Tibial artery (tissue), 4 donors: ENCODE results near the gene CARM1.
A peak's percentile ranks its signal among the peaks of the same experiment; 100 is the strongest.

ENCODE experiments used
- DNase-seq, 2 donors: peaks; one replicate each; pipeline ENCODE4 v3.0.0-alpha.2; 2019
- H3K27ac ChIP-seq, 2 donors: fragments of 200-600 bp; sonication (generic) in 1 of 2; 1 replicate in 1 of 2; 2 replicates in 1 of 2; pipeline ENCODE4 v1.5.1; 2018 to 2019; ENCODE audit warnings: mild to moderate bottlenecking in 1 of 2
- H3K27me3 ChIP-seq, 2 donors: fragments of 200-600 bp; sonication (generic) in 1 of 2; one replicate each; pipeline versions ENCODE4 v1.5.1 to v1.6.0; 2016 to 2019
- H3K36me3 ChIP-seq, 3 donors: fragments of 200-600 bp; sonication (generic) in 2 of 3; one replicate each; pipeline ENCODE4 v1.5.1; 2016 to 2019; ENCODE audit warnings: mild to moderate bottlenecking in 2 of 3
- H3K4me1 ChIP-seq, 4 donors: fragments of 200-600 bp; sonication (generic) in 2 of 4; 1 replicate in 3 of 4; 2 replicates in 1 of 4; pipeline ENCODE4 v1.5.1; 2016 to 2019
- H3K4me3 ChIP-seq, 2 donors: fragments of 200-600 bp; sonication (generic) in 1 of 2; 1 replicate in 1 of 2; 2 replicates in 1 of 2; pipeline ENCODE4 v1.5.1; 2018 to 2019; ENCODE audit warnings: mild to moderate bottlenecking in 2 of 2
- H3K9me3 ChIP-seq, 3 donors: fragments of 200-600 bp; sonication (generic) in 1 of 3; one replicate each; pipeline ENCODE4 v1.5.1; 2016 to 2019
- intact Hi-C: fragments of 100-400 bp; cut with DNase I; formaldehyde crosslinking; loops from one replicate; pipeline ENCODE4 v1.15.0; 2023; ENCODE audit warnings: low total_unique reads
- TF ChIP-seq, protein P1 (sequence below), 2 experiments: fragments of 200-600 bp in 1 of 2; fragments of 450-650 bp in 1 of 2; IDR thresholded peaks; one replicate each; pipeline ENCODE4 v1.5.1; 2017 to 2019; ENCODE audit warnings: antibody characterized with exemption in 2 of 2, mild to moderate bottlenecking in 1 of 2, moderate library complexity in 1 of 2

The CARM1 gene

GRCh38 chr19:10858204-10858828 is 13.0 kb upstream of the CARM1 start:
- TF ChIP-seq, protein P1, sequence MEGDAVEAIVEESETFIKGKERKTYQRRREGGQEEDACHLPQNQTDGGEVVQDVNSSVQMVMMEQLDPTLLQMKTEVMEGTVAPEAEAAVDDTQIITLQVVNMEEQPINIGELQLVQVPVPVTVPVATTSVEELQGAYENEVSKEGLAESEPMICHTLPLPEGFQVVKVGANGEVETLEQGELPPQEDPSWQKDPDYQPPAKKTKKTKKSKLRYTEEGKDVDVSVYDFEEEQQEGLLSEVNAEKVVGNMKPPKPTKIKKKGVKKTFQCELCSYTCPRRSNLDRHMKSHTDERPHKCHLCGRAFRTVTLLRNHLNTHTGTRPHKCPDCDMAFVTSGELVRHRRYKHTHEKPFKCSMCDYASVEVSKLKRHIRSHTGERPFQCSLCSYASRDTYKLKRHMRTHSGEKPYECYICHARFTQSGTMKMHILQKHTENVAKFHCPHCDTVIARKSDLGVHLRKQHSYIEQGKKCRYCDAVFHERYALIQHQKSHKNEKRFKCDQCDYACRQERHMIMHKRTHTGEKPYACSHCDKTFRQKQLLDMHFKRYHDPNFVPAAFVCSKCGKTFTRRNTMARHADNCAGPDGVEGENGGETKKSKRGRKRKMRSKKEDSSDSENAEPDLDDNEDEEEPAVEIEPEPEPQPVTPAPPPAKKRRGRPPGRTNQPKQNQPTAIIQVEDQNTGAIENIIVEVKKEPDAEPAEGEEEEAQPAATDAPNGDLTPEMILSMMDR (IDR thresholded peaks at IDR 0.05), result peak; percentile 29 to 30
- Histone ChIP-seq H3K27me3 (no peaks in the 10 kb centered on the region), H3K27ac (no peak overlapping the region), H3K4me1 (peaks cover 0 to 9% (median under 1%) of the 10 kb centered on the region in 4 donors), H3K36me3 (no peaks in the 10 kb centered on the region), H3K4me3 (no peak overlapping the region), H3K9me3 (no peaks in the 10 kb centered on the region)
- DNase-seq, result no peak
- intact Hi-C loops, result no loop called here

DNA sequence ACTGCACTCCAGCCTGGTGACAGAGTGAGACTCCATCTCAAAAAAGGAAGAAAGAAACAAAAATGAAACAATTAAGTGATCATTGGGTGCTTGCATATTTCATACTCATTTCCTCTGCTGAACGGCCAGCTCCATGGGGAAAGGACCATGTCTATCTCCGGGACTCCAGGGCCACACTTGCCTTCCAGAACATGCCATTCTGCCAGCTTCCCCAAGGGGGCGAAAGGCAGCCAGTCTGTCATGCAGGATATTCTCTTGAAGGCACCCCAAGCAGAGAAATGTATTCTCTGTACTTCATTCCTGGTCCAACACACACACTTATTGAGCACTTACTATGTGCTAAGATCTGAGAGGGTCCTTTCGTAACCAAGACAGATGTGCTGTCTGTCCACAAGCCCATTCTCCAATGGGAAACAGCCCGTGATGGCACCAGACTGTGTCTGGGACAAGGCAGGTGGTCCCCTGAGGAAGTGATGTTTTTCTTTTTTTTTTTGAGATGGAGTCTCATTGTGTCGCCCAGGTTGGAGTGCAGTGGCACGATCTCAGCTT is 10.2 kb upstream of the CARM1 start:
- Histone ChIP-seq H3K27me3 (no peaks in the 10 kb centered on the region), H3K9me3 (no peaks in the 10 kb centered on the region), H3K27ac (no peak overlapping the region), H3K4me3 (no peak overlapping the region), H3K4me1 (peaks cover 0 to 23% (median 10%) of the 10 kb centered on the region in 4 donors), H3K36me3 (no peaks in the 10 kb centered on the region)
- intact Hi-C loops, result loop anchor here (2.0 kb wide), 1 partner anchor 24 kb away; the partner anchor contains the start of gene TMED1
- no peak for DNase-seq
- TF ChIP-seq, protein P1 (IDR thresholded peaks at IDR 0.05), result peak in 1 of 2 experiments; percentile 25

DNA sequence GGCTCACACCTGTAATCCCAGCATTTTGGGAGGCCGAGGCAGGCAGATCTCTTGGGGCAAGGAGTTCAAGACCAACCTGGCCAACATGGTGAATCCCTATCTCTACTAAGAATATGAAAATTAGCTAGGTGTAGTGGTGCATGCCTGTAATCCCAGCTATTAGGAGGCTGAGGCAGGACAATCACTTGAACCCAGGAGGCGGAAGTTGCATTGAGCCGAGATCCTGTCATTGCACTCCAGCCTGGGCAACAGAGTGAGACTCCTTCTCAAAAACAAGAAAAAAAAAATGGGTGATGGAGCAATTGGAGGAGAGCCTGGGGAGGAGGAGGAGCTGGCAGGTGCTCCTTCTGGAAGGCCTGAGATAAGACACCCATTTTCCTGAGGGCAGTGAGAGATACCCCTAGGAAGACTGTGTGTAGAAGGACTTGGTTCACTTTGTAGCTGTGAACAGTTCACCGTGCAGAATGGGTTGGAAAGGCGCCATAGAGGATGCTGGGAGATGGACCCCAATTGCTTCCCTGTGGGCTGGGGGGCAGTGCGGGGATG is 8.7 kb upstream of the CARM1 start:
- no peaks in the 10 kb centered on the region for H3K36me3 ChIP-seq
- H3K9me3 ChIP-seq, result no peaks in the 10 kb centered on the region
- no peak for DNase-seq
- H3K27me3 ChIP-seq, result no peaks in the 10 kb centered on the region
- peaks cover 0 to 23% (median 10%) of the 10 kb centered on the region in 4 donors for H3K4me1 ChIP-seq
- intact Hi-C loops, result no loop called here
- H3K27ac ChIP-seq, result peak overlapping the region; percentile 59 to 71
- peak overlapping the region; percentile 5 to 17 for H3K4me3 ChIP-seq
- TF ChIP-seq, protein P1 (IDR thresholded peaks at IDR 0.05), result no peak

DNA sequence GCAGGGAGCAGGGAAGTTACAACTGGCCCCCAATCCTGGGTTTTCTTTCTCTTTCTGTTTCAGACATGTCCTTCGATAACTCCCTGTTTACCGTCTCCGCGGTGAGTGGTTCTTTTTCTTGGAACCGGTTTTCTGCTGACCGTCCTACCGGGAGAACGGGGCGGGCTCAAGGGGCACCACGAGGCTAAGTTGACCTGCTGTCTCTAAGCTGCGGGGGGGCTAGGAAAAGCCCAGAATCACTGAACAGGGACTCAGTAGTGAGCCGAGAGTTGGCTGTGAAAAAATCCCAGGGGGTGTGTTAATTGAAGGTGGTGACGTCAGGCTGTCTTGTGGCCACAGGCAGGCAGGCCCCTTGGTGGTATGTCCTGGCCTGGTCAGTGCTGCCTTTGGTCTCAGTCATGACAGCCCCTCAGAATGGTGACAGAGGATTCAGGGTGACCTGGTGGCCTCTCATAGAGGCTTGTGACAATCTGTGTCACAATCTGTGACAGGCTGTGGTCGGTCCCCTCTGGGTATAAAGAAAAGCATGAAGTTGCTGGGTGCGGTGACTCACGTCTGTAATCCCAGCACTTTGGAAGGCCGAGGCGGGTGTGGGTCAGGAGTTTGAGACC is 8.1 kb upstream of the CARM1 start:
- DNase-seq, result peak; percentile 49 to 84
- intact Hi-C loops, result no loop called here
- H3K27ac ChIP-seq, result peak overlapping the region; percentile 59 to 71
- H3K27me3 ChIP-seq, result no peaks in the 10 kb centered on the region
- H3K4me1 ChIP-seq, result peaks cover 0 to 23% (median 10%) of the 10 kb centered on the region in 4 donors
- H3K4me3 ChIP-seq, result peak overlapping the region; percentile 5 to 17
- TF ChIP-seq, protein P1 (IDR thresholded peaks at IDR 0.05), result no peak
- no peaks in the 10 kb centered on the region for H3K9me3 ChIP-seq
- H3K36me3 ChIP-seq, result no peaks in the 10 kb centered on the region

- Histone ChIP-seq H3K27ac (peak overlapping the region; percentile 59 to 71), H3K4me1 (peaks cover 0 to 23% (median 10%) of the 10 kb centered on the region in 4 donors), H3K9me3 (no peaks in the 10 kb centered on the region), H3K36me3 (no peaks in the 10 kb centered on the region), H3K4me3 (no peak overlapping the region), H3K27me3 (no peaks in the 10 kb centered on the region)
- peak; percentile 83 to 90 for DNase-seq
- TF ChIP-seq, protein P1 (IDR thresholded peaks at IDR 0.05), result peak; percentile 83 to 87
- intact Hi-C loops, result loop anchor here (2.0 kb wide), 1 partner anchor 148 kb away; no protein-coding TSS in a partner anchor
Observed at GRCh38 chr19:10864538-10864899, 6.8 kb upstream of the CARM1 start.
